ENCODE measurements around the gene OR51E1.

The OR51E1 gene

GRCh38 chr11:4671741-4672140, 28.0 kb downstream of the OR51E1 start:
- H3K4me3 ChIP-seq (ENCODE audit: low read depth, low read length): no peak overlapping the region
- no peak for TF ChIP-seq CTCF (IDR thresholded peaks at IDR 0.05; ENCODE audit: borderline replicate concordance, insufficient read depth, low read depth, low read length)

GRCh38 chr11:4672470-4672869, 28.7 kb downstream of the OR51E1 start:
- no peak overlapping the region for H3K4me3 ChIP-seq (ENCODE audit: low read depth, low read length)
- TF ChIP-seq CTCF (IDR thresholded peaks at IDR 0.05; ENCODE audit: borderline replicate concordance, insufficient read depth, low read depth, low read length): no peak

- no peak for TF ChIP-seq CTCF (IDR thresholded peaks at IDR 0.05; ENCODE audit: borderline replicate concordance, insufficient read depth, low read depth, low read length)
- no peak overlapping the region for H3K4me3 ChIP-seq (ENCODE audit: low read depth, low read length)
Measured at GRCh38 chr11:4673781-4674180, 30.0 kb downstream of the OR51E1 start.

- no peak for TF ChIP-seq CTCF (IDR thresholded peaks at IDR 0.05; ENCODE audit: borderline replicate concordance, insufficient read depth, low read depth, low read length)
- H3K4me3 ChIP-seq (ENCODE audit: low read depth, low read length): no peak overlapping the region
Measured at GRCh38 chr11:4677948-4678347, 34.2 kb downstream of the OR51E1 start.

GRCh38 chr11:4680341-4680740, 36.6 kb downstream of the OR51E1 start:
- H3K4me3 ChIP-seq (ENCODE audit: low read depth, low read length): no peak overlapping the region
- no peak for TF ChIP-seq CTCF (IDR thresholded peaks at IDR 0.05; ENCODE audit: borderline replicate concordance, insufficient read depth, low read depth, low read length)

GRCh38 chr11:4682623-4683419, 39.0 kb downstream of the OR51E1 start:
- no peak overlapping the region for H3K4me3 ChIP-seq (ENCODE audit: low read depth, low read length)
- no peak for TF ChIP-seq CTCF (IDR thresholded peaks at IDR 0.05; ENCODE audit: borderline replicate concordance, insufficient read depth, low read depth, low read length)

- no peak for TF ChIP-seq CTCF (IDR thresholded peaks at IDR 0.05; ENCODE audit: borderline replicate concordance, insufficient read depth, low read depth, low read length)
- H3K4me3 ChIP-seq (ENCODE audit: low read depth, low read length): no peak overlapping the region
Measured at GRCh38 chr11:4684631-4685285, 41.0 kb downstream of the OR51E1 start.

Measured in GM12875 (cell line).